Activated T-helper 9 cell treated with anti-CD3 and anti-CD28 coated beads, Interleukin-2, amount 50 U/mL, for 16 hours (primary cell): ENCODE measurements around the gene RDH5.
A peak's percentile ranks its signal among the peaks of the same experiment; 100 is the strongest.

Source experiments
- DNase-seq: peaks from one replicate; pipeline ENCODE4 v3.0.0-alpha.2; 2020; ENCODE audit warnings: low read depth

The RDH5 gene

DNA sequence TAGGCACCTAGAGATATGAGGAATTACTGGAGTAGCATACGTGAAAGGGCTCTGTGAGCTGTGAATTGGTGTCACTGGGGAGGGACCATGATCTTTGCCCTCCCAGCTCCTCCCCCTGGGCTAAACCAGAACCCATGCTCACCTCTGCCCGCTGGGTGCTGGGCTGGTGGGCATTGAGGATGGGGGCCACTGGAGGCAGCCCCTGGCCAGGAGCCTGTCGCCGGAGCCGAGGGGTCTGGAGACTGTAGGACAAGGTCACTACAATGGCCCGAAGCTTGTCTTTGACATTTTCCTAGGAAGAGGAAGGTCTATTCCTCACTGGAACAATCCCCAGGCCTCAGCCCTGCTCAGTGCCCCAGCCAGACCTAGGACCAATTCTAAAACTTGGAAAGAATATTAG is 24.1 kb upstream of the RDH5 start:
- DNase-seq = no peak

DNA sequence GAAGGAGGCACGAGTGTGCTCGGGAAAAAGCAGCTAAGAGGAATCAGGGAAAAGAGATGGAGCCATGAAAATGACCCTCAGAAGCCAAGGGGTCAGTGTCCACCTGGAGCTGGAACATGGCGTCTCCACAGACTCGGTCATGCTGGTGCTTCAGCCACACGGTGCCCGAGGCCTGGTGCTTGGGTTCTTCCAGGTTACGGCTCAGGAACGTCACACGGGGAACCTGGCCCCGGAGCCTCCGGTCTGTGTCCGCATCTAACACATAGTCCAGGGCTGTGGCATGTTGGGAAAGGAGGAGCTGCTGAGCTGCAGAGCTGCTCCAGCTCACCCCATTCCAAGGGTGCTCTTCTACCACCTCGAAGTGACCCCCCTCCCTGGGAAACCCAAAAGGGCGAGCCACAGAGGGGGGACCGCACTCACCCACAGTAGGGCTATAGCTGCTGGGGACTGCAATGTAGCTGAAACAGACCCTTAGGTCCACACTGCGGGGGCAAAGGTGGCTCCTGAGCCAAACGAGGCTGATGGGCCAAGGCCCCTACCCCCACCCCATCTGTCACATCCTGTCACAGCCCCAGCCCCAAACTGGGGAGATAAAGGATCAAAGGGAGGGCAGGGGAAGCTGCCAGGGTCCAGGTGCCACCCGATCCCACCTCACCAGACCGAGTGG is 23.3 kb upstream of the RDH5 start:
- no peak for DNase-seq

DNA sequence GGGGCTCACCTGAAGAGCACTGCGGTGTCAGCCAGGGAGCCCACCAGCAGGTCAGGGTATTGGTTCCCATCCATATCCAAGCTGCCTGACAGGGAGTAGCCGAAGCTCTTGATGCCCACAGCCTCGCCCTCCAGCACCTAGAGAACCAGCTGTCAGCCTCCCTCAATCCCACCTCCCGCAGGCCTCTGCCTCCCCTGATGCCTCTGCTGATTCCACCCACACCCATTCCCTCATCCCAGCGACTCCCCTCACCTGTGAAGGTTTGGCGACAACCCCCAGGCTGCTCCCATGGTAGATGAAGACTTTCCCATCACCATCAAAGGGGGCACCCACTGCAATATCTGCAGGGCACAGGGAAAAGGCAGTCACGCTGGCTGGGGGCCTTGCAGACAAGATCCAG is 22.5 kb upstream of the RDH5 start:
- no peak for DNase-seq

DNA sequence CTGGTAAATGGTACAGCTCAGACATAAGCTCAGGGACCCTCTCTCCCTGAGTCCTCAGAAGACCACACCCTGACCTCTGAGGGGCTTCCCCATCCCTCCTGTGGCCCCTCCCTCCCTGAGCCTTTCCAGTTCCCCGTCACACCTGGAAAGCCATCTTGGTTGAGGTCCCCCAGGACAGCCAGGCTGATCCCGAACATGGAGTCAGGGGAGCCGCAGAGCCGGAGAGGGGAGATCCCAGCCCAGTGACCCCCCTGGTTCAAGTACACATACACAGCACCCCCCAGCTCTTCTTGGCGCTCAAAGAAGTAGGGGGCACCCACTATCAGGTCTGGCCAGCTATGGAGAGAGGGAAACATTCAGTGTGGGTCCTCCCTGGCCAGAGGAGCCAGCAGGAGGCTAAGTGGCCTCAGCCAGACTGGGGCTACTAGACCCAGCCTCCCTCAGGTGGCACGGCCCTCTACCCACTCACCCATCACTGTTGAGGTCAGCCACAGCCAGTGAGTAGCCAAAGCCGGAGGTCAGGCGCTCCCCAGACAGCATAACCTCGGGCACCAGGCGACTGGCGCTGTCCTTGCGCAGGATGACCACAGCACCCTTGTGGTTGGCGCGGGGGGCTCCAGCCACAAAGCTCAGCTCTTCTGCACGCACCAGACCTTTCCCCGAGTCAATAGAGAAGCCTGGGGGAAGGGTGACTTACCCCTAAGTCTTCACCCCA is 21.8 kb upstream of the RDH5 start:
- no peak for DNase-seq

DNA sequence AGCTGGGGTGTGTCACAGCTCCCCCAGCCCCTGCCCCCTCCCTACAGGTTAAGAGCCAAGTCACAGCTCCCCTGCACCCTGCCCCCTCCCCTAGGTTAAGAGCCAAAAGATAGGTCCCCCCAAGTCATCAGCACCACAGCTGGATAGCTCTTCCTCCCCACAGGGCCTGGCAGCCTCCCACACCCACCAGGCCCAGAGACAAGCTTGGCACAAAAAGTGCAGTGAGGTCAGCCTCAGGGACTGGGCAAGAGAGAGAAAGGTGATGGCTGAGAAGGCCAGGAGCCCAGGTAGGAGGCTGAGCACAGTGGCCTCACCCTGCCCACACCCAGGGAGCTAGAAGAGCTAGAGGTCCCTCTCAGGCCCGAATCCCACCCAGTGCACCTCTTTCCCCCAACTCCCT is 21.2 kb upstream of the RDH5 start:
- DNase-seq = no peak

DNA sequence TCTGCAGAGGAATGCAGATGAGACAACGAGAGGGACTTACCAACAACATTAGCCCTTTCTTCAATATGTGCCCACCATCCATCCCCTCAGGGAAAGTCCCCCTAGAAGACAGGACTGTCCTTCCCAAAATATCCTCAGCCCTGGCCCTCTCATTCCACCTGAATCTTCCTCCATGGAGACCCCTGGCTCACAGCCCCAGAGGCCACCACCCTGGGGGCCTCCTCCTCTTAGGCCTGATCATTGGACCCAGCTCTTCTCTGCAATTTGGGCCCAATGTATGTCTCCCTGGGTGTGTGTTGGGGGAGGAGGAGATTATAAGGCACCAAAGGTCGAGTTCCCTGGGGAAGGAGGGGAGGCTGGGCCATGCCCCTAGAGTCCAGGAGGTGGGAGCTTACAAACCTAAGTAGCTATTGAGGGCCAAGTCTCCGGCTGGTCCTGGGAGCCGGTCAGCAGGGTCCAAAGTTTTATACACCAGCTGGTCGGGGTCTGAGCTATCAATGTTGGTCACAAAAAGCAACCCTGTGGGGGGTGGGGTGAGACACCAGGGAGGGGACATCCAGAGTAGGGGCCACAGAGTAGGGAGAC is 20.6 kb upstream of the RDH5 start:
- DNase-seq = no peak

DNA sequence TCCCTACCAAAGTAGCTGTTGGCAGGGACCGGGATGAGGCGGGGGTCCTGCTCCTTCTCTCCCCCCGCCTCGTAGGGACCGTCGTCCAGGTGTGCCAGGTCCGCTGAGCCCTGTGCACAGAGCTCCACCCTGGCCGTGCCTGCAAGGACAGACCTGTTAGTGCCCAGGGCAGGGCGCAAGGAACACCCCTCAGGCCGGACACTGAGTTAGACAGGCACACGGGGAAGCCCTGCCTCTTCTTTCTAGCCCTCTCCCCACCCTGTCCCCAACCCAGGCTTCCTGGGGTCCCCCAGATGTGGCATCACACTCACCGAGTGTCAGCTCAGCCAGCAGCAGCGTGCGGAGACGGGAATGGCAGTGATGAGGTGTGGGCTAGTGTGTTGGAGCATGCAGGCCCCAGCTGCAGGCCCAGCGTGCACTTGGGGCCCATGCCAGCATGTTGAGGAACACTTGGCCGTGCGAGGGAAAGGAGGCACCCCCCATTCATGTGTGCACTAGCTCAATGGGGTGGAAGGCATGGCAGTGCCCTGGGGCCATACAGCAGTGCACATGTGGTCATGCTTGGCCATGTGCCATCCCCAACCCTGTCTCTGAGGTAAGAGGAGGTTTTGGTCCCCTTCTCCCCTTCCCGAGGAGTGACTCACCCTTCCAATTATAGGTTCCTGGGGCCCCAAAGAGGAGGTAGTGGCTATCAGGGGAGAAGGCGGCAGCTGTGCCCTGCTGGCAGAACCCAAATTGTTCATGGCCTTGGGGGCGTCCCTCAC is 19.8 kb upstream of the RDH5 start:
- no peak for DNase-seq

DNA sequence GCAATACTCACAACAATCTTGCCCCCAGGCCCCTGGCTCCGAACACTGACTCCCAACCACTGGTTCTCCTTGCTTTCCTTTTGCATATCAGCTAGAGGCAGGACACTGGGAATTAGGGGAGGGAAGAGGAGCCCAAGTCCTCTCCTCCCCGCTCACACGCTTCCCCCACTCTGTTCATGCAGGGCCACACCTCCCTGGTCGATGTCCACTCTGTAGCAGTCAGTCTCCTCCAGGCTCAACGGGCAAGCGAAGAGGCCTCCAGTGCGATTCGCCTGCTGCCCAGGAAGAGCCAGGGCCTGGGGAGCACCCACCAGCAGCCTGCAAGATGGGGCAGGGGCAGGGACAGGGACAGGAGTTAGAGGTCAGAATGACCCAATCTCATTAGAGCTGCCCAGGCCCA is 17.3 kb upstream of the RDH5 start:
- DNase-seq = no peak

DNA sequence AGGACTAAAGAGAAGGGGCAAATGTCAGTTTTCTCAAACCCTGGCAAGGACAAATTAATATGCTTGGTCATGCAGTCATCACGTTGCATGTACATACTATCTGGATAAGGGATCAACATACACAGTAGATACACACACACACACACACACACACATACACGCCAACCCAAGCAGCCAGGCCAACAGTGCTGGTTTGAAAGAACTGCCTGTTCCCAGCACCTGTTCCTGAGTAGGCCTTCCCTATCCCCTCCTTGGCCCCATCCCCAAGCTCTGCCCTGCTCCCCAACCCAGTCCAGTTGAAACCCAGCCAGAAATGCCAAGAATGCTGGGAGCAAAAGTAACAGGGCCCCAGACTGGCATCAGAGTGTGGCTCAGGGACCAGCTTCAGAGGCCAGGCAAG is 16.9 kb upstream of the RDH5 start:
- no peak for DNase-seq

DNA sequence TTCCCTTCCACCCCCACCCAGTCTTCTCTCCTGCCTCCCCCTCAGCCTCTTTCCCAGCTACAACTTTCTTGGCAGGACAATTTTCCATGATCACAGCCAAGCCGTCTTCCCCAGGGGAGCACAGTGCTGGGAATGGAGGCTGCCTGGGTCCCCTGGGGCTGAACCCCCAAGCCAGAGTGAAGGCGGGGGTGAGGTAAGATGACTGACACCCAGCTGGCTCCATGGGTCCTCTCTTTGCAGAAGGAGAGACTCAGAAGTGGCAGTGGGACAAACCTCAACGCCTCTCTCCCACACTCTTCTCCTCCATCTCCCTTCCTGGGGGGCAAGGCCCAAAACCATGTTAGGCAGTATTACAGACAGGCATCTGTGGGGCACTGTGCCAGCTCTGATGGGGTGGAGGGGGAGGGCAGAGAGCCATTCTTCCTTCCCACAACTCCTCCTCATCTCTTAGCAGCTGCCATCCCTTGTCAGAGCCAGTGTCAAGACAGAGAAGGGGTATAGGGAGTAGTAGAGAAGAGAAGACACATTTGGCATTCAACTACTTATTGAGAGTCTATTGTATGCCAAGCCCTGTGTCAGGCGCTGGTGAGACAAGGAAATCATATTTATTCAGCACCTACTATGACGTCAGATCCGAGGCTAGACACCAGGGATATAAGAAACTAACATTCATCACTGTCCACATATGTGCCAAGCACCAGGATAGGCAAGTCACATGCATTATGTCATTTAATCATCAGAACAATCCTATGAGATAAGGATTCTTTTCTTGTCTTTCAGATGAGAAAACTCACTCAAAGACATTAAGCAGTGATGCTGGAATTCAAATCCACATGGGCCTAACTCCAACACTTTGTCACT is 16.1 kb upstream of the RDH5 start:
- no peak for DNase-seq

DNA sequence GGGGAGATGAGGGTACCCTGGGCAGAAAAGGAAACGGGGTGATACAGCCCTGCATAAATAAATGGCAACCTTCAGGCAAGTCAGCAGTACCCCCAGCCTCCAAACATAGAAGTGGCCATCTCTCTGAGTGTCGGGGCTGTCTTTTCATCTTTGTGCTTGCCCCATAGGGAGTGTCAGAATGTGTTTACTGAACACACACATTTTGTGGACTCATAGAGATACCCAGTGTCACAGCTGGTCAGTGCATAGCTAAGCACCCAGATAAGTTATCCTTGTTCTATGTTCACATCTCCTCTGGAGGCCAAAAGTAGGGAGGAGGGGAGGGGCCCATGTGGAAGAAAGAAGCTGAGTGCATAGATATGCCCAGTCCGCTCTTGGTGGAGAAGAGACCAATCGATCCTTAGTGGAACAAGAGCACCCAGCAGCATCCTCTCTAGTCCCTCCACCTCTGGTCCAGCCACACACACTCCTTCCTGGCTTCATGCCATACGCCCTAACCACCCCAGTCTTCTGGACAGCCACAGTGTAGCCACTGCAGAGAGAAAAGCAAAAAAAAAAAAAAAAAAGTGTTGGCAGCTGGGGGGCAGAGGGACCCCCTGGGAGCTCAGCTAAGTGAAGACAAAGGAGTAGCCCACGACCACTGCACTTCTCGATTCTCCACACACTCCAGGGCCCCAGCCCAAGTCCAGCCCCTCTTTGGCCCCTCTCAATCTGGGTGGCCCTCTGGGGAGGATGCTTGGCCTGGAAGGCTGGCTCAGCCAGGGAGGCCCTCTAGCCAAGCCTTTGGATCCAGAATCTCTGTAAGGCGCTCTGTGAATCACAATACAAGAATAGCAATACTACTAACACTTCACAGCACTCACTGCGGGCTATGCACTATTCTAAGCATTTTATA is 15.1 kb upstream of the RDH5 start:
- DNase-seq = no peak

DNA sequence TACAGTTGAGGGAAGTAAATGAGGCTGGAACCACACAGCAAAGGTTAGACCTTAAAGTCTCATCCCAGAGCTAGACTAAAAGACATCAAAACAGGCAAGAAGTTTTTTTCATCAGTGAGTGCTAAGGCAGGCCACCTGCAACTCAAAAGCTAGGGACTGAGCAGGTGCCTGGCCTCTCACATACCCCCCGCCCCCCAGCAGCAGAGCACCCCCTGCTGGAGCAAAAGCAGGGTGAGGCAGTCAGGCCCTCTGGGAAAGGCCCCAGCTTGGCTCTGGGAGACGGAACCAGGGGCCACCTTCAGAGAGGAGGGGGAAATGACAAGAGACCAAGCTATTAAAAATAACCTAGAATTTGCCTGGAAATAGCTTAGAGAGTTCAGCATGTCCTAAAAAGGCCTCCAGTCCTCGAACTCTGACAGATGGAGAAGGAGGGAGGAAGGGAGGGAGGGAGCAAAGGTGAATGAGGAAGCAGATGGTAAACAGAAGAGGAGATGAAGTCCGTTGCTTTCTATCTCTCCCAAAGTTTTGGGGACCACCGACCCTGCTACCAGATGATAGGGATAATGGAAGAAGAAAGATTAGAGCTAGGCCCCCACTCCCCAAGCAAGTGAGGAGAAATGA is 14.3 kb upstream of the RDH5 start:
- DNase-seq = no peak

DNA sequence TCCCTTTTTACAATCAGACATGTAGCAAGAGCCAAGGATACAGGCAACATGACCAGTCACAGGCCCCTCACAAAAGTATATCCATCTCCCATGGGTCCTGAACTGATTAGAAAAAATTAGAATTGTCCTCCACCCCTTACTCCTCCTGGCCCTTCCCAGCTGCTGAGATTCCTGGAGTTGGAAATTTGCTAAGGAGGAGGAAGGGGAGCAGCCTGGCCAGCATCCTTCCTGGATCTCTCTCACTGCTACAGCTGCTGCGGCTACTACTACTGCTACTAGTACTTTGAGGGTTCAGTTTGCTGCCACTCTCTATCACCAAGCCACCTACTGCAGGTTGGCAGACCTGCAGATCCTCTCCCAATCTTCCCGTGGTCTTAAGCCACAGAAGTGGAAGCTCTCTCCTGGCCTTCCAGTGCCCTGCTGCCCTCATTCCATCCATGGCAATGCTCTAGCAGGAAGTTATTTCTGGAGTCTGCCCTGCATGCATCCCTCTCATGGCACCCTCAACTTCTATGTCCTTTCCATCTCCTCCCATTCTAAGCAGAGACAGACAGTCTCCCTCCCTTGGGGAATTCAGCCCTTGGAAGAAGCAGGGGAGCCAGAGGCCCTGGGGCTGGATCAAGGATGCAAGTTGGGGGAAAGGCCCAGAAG is 13.5 kb upstream of the RDH5 start:
- DNase-seq = no peak

DNA sequence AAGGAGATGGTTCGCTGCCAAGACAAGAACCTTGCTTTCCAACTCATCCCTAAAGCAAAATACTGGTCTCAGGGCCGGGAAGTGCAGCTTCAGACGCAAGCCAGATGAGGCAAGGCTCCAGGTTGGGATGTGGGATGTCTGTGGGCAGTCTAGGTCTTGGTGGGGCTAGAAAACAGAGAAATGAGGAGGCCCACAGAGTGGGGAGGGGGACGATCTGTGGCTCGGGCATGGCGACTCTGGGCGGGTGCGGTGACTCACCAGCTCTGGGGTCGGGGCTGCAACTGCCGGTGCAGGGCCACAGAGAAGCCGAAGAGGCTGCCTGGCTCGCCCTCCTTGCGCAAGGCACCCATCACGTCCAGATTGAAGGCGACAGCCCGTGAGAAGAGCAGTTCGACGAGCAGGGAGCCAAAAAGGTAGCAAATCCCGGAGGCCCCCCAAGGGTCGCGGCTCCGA is 12.9 kb upstream of the RDH5 start:
- DNase-seq = no peak

DNA sequence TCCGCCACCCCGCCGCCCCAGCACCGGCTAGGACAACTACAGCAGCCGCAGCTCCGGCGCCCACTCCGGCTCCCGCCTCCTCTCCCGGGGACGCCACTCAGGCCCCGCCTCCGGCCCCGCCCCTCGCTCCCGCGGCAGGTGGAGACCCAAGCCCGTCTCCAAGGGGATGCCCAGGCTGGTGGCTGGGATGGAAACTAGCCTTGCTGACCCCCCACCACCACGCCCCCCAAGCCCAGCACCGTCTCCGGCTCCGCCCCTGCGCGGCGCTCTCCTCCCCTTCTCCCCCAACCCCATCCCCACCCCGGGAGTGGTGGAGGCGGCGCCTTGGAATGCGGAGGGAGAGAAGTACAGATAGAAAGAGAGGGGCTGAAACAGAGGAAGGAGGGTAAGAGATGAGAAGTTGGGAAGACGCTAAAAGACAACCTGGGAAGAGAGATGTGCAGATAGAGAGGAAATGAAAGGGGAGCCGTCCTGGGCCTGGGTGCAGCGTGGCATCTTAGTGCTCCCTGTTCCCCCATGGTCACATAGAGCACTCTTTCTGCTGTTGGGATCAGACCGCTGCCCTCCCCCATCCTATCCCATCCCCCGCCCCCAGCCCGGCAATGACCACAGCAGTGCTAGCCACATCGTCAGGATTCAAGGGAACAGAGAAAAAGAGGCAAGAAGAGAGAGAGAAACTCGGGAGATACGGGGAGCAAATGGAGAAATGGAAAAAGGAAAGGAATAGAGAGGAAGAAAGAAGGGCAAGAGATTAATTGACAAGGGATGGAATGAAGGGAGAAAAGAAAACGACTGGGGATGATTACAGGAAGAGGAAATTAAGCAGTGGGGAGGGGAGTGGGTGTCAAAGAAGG is 12.1 kb upstream of the RDH5 start, which contains the start of gene ITGA7:
TSS of gene ITGA7 (minus strand) at position 64 of the 854 bp plus-strand sequence. CDS start 222 bp downstream, outside the sequence.
- DNase-seq = peak; percentile 47

DNA sequence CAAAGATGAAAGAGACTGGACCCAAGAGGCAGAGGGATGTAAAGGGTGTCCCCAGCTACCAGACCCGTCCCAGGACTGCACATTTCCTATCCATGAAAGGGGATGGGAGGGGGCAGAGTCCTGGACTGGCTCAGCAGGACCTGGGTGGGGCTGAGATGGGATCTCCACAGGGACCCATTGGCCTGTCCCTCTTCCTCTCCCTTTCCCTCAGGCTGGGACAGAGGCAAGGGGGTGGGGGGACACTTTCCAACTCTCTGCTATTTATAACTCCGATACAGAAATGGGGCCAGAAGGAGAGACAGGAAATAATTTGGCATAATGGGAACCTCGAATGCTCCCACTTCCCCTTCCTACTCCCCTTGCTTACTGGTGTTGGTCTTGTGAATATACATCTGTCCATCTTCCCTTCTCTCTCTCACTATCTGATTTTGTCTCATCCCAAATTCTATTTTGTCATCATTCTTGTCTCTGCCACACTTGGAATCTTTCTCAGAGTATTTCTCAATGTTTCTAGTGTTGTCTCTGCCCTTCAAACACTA is 11.4 kb upstream of the RDH5 start:
- DNase-seq = no peak

DNA sequence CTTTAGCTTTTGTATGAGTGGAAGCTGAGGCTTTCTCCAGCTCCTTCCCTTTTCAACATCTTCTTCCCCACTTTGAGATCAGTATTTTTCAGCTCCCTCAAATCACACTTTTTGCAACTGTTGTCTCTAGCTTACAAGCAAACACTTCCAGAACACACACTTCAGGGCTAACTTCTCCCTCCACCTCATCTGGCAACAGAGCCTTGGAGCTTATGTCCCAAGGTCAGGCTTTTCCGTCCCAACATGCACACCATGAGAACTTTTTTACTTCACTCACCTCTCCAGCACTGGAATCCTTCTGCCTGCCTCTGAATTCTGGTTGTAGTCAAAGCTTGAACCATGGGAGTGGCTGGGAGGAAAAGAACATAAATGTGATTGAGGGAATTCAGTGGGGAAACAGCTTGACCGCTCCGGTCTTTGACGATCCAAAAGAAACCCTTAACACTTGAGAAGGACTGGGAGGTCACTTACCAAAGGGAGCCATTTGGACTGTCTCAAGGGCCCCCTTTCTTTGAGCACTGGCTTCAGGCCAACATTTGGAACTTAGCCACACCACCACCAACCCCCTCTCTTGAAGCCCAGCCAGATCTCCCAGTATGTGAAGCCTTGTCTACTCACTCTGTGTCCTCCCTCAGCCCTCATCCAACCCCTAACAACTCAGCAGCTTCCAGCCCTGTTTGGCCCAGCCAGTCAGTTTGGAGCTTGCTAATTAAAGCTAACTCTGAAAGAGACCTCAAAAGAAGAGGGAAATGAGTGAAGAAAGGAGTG is 8.2 kb upstream of the RDH5 start:
- no peak for DNase-seq
